ENCODE data around the gene PGF.

GRCh38 chr14:74918380-74918779, 37.0 kb downstream of the PGF start:
- TF ChIP-seq CTCF (IDR thresholded peaks at IDR 0.05; ENCODE audit: low read depth, low read length, missing input control) (no peak), TAF1 (conservative IDR thresholded peaks at IDR 0.05) (no peak), REST (IDR thresholded peaks at IDR 0.05) (no peak)

All from liver (tissue), 3 donors.